IPS DF 4.7 (cell line): ENCODE measurements around the gene ZNF384.
"Not testable (repeated sequence)": the region's sequence is repeated elsewhere in the genome, so short reads cannot be mapped to it uniquely, and the experiment has no call there.

Experiments used
- DNase-seq: peaks from one replicate; pipeline ENCODE4 v3.0.0-alpha.2; 2013; ENCODE audit warnings: low spot score; ENCODE audit errors: extremely low read depth

The ZNF384 gene

DNA sequence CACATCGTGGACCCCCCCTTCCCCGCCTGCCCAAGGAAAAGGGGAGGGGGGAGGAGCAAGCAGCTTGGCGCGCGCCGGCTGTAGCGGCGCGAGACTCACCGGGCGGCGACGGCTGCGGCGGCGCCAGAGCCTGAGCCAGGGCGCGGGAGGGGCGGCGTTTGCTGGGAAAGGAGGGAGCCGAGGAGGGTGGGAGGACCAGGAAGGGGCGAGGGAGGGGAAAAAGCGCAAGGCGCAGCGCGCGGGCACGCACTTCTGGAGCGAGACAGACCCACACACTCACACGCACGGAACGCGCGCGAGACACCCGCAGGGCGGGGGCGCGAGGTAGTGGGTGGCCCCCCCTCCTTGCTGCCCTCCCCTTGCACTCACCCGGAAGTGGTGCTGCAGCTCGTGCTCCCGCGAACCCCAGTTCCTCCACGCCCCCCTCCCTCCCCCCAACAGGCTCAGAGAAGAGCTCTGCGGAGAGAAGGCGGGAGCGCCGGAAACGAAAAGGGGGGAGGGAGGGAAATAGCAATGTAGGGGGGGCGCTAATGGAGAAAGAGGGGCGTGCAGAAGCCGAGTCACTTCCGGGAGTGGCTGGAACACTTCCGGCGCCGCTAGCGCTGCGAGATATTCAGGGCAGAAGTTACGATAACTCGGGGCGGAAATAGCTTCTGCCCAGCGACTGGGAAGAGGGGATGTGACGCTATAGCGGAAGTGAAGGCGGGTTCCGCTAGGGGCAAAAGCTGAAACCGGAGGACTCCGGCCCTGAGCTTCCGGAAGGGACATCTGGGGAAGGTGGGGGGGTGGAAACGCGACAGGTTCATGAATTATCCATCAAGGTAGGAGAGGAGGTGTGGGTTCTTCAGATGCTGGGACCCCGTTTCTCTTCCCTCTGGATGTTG, at the start of gene ZNF384:
Gene ZNF384, minus strand, starts transcription at position 377 of the 884 bp plus-strand sequence. CDS start 9,855 bp downstream, outside the sequence.
- DNase-seq = peak; percentile 98

DNA sequence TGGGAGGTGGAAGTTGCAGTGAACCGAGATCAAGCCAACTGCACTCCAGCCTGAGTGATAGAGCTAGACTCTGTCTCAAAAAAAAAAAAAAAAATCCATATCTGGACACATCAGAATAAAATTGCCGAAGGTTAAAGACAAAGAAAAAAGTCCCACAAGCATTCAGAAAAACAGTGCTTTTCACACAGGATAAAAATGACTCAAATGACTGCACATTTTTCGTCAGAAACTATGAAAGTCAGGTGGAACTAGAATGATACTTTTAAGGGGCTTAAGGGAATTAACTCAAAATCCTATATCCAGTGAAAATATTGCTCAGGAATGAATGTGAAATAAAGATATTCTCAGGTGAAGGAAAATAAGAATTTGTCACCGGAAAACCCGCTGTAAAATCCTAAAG, 47.6 kb upstream of the ZNF384 start:
- DNase-seq = no peak

DNA sequence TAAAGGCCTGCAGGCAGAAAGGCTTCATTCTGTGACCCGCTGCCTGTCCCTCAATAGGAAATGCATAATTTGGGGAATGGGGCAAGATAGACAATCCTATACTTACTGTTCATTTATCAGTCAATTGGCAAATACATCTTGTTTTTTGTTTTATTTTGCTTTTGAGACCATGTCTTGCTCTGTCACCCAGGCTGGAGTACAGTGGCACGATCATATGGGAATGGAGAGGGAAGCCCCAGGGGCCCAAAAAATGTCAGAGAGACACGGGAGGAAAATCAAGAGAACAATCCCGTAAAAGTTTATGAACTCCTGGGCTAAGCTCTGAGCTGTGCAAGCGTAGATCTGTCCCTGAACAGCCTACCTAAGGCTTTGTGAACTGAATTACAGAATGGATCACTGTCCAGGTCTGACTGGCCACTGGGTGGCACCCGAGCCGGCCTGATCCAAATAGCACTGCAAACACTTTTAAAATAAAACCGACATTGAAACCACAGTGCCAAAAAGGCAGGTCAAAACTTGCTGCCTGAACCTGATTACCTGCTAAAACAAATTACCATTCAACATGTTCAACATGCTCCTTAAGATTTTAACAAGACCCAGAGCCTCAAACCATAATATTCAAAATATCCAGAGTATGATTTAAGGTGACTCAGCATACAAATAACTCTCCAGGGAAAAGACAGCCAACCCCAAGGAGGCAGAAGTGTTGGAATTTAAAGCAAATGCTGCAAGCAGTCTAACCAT, 46.4 kb upstream of the ZNF384 start:
- no peak for DNase-seq

DNA sequence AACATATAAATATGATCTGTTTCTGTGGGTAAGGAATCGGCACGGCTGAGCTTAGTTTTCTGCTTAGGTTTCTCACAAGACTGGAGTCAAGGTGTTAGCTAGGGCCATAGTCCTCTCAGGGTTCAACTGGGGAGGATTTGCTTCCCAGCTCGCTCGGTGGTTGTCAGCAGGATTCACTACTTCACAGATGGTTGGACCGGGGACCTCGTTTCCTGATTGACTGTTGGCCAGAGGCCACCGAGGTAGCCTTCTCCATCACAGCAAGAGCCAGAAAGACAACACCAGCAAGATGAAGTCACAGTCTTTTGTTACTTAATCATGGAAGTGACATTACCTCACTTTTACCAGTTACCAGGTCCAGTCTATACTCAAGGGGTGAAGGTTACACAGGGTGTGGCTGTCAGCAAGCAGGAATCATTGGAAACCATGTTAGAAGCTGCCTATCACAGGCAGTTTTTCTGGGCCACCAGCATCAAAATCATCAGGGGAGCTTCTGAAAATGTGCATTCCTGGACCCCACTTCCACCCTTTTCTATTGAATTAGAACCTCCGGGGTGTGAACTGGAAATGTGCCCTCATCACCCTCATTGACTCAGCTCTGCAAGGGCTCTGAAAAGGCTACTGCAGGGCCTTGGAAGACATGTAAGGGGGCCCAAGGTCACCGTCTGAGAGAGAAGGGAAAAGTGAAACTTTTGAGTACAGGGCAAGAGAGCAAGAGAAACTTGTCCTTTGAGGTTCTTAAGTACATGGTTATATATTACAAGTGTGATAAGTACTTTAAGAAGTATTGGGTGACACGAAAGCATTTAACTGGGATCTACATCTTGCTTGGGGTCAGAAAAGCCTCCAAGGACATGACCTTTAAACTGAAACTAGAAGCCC, 45.6 kb upstream of the ZNF384 start:
- DNase-seq = no peak

DNA sequence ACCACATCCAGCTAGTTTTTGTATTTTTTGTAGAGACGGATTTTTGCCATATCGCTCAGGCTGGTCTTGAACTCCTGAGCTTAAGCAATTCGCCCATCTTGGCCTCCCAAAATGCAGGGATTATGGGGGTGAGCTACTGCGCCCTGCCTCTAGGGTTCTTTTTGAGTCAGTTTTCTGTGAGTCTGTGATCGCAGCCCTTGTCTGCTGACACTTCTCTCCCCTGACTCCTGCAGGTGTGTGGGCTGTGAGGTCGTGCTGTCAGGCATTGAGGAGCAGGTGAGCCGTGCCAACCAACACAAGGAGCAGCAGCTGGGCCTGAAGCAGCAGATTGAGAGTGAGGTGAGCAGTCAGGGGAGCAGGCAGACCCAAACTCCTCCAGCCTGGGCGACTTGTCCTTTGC, 41.0 kb upstream of the ZNF384 start:
- no peak for DNase-seq

DNA sequence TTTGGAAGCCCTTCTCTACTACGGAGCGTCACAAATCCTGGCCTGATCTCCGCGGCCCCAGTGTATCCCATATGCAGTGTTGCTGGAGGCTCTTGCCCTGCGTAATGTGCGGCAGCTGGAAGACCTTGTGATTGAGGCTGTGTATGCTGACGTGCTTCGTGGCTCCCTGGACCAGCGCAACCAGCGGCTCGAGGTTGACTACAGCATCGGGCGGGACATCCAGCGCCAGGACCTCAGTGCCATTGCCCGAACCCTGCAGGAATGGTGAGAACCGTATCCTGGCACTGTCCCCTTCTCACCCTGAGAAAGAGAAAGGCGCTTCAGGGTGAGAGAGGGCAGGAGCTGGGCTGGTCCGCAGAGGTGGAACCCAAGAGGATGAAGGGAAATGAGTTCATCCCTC, 40.0 kb upstream of the ZNF384 start:
- no peak for DNase-seq

DNA sequence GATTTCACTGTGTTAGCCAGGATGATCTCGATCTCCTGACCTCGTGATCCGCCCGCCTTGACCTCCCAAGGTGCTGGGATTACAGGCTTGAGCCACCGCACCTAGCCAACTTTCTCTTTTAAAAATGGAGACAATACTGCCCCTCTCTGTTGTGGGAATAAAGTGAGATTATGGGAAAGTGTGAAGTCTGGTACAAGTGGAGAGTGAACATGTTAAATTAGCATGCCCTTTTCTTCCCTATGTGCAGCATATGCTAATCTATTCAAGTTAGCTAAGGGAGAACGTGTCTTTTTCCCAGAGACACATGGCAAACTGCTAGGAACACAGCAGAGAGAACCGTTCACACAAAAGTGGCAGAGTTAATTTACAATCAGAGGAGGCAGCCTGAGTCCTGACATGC, 36.2 kb upstream of the ZNF384 start:
- DNase-seq = no peak

DNA sequence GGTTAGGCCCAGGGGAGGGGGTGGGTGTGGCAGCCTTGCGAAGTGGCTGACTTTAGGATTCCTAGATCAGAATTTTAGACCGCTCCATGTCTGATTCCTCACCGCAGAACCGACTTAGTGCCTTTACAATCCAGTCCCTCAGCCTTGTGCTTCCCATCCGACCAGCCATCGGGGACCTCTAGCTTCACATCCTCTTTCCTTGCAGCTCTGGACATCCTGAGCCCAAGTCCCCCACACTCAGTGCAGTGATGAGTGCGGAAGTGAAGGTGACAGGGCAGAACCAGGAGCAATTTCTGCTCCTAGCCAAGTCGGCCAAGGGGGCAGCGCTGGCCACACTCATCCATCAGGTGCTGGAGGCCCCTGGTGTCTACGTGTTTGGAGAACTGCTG, 35.2 kb upstream of the ZNF384 start:
- DNase-seq = no peak

DNA sequence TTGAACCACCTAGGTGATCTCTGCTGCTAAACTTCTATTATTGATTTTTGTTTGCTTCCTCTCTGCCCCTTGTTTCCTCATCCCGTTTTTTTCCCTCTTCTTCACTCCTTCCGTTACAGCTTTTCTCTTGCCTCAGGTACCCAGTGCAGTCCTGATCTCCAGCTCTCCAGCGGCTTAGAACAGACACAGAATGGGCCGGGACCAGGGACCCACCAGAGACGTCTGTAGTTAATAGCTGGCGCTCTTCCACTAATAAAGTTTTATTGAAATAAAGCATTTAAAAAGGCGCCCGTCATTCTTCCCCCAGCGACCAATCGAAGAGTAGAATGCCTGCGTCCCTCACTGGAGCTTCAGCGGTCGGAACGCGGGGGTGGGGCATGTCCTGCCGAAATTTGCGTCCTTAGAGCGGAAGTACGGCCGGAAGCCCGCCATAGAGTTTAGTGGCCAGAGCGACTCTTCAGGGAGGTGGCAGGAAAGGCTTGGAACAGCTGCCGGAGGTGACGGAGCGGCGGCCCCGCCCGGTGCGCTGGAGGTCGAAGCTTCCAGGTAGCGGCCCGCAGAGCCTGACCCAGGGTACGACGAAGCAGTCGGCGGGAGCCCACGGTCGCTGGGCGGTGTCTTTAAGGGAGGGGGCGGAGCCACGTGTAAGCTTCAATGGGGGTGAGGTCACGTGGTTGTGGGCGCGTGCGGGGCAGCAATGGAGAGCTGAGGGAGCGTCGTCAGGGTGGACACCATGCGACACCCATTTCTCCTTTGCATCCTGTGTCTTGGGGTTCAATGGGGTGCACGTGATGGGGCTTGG, 34.6 kb upstream of the ZNF384 start, which contains the start of gene COPS7A:
Gene COPS7A, plus strand, starts transcription at position 440 of the 802 bp plus-strand sequence. CDS start 611 bp downstream, outside the sequence.
- DNase-seq = peak; percentile 91

DNA sequence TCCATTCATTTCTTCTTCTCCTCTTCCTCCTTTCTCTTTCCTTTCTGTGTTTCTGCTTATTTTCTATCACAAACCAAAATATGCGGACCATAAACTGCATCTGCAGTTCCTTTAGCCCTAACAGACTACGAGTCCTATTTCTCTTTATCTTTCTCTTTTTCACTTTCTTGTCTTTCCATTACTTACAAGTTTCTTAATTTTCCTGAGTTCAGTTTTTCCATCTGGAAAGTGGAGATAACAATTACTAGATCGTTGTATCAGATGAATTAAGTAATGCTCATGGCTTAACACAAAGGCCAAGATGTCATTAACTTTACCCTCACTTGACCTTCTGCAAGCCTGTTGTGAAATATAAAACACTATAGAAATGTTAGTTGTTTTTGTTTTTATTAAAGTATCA, 33.7 kb upstream of the ZNF384 start:
- DNase-seq = no peak

DNA sequence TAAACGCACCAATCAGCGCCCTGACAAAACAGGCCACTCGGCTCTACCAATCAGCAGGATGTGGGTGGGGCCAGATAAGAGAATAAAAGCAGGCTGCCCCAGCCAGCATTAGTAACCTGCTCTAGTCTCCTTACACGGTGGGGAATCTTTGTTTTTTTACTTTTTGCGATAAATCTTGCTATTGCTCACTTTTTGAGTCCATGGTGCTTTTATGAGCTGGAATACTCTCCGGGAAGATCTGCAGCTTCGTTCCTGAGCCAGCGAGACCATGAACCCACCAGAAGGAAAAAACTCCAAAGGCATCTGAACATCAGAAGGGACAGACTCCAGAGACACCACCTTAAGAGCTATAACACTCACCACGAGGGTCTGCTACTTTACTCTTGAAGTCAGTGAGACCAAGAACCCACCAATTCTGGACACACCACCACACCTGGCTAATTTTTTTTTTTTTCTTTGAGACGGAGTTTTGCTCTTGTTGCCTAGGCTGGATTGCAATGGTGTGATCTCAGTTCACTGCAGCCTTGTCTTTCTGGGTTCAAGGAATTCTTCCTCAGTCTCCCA, 27.8 kb upstream of the ZNF384 start:
- no peak for DNase-seq

DNA sequence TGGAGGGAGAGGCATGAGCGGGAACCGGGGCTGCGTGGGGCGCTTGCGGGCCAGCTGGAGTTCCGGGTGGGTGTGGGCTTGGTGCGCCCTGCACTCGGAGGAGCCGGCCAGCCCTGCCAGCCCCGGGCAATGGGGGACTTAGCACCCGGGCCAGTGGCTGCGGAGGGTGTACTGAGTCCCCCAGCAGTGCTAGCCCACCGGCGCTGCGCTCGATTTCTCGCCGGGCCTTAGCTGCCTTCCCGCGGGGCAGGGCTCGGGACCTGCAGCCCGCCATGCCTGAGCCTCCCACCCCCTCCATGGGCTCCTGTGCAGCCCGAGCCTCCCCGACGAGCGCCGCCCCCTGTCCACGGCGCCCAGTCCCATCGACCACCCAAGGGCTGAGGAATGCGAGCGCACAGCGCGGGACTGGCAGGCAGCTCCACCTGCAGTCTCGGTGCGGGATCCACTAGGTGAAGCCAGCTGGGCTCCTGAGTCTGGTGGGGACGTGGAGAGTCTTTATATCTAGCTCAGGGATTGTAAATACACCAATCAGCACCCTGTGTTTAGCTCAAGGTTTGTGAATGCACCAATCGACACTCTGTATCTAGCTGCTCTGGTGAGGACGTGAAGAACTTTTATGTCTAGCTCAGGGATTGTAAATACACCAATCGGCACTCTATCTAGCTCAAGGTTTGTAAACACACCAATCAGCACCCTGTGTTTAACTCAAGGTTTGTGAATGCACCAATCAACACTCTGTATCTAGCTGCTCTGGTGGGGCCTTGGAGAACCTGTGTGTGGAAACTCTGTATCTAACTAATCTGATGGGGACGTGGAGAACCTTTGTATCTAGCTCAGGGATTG, 27.1 kb upstream of the ZNF384 start:
- not testable (repeated sequence) for DNase-seq

DNA sequence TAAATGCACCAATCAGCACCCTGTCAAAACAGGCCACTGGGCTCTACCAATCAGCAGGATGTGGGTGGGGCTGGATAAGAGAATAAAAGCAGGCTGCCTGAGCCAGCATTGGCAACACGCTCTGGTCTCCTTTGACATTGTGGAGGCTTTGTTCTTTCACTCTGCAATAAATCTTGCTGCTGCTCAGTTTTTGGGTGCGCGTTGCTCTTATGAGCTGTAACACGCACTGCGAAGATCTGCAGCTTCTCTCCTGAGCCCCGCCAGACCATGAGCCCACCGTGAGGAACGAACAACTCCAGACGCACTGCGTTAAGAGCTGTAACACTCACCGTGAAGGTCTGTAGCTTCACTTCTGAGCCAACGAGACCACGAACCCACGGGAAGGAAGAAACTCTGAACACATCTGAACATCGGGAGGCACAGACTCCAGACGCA, 19.8 kb upstream of the ZNF384 start:
- DNase-seq = no peak

DNA sequence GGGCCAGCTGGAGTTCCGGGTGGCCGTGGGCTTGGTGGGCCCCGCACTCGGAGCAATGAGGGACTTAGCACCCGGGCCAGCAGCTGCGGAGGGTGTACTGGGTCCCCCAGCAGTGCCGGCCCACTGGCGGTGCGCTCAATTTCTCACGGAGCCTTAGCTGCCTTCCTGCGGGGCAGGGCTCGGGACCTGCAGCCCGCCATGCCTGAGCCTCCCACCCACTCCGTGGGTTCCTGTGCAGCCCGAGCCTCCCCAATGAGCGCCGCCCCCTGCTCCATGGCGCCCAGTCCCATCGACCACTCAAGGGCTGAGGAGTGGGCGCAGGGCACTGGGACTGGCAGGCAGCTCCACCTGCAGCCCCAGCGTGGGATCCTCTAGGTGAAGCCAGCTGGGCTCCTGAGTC, 19.2 kb upstream of the ZNF384 start:
- not testable (repeated sequence) for DNase-seq

DNA sequence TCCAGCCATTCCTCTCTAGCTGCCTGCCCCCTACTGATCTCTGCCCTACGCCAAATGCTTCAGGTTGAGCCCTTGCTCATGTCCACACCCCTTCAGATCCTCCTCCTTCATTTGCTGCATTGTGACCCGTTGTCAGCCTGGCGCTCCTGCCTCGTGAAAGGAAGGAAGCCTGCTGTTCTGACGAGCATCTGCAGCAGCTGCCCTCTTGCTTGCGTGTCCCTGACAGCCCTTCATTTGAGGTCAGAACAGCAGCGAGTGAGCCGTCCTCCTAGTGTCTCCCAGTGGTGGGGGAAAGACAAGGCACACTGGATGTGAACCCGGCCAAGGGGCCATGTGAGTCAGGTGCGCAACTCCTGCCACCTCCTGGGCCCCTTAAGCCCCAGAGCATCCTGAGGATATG, 14.5 kb upstream of the ZNF384 start:
- no peak for DNase-seq

DNA sequence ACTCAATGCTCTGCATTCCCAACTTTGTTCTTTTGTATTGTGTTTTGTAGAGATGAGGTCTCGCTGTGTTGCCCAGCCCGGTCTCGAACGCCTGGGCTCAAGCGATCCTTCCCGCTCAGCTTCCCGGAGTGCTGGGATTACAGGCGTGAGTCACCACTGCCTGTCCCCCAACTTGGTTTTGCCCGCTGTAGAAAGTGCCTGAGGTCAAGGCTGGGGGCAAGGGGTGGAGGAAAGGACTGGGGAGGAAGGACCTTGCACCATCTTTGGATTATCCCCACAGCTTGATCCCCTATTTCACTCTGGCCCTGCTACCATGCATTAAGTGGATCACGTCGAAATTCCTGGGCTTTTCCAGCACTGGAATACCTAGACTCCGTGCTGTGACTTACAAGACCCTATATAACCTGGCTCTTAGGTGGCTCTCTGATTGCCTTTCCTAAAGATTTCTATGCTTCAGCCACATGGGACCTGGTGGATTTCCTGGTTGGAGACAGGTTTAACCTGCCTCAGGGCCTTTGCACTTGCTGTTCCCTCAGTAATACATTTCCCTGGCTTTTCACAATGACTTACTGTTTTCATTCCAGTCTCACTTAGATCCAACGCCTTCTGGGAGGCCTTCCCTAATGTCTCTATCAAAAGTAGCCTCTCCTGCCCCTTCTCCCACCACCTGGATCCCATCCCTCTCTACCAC, 12.0 kb upstream of the ZNF384 start:
- no peak for DNase-seq

DNA sequence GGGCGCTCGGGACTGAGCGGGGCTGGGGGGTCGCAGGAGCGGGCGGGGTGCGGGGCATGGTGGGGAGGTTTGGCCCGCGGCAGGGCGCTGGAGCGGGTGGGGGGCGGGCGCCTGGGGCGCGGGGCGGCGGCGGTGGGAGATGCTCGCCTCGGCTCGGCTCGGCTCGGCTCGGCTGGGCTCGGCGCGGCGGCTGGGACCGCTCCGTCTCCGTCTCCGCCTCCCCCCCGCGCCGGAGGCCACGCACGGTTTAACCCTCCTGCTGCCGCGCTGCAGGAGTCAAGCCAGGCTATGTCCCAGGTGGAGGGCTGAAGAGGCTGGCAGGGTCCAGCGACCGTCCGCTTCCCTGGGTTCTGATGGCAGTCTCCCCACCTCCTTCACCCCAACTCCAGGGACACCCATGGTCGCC, 11.5 kb upstream of the ZNF384 start, which contains the start of gene PIANP:
Gene PIANP, minus strand, starts transcription at position 170 of the 406 bp plus-strand sequence. CDS start 2,754 bp downstream, outside the sequence.
- DNase-seq = no peak

DNA sequence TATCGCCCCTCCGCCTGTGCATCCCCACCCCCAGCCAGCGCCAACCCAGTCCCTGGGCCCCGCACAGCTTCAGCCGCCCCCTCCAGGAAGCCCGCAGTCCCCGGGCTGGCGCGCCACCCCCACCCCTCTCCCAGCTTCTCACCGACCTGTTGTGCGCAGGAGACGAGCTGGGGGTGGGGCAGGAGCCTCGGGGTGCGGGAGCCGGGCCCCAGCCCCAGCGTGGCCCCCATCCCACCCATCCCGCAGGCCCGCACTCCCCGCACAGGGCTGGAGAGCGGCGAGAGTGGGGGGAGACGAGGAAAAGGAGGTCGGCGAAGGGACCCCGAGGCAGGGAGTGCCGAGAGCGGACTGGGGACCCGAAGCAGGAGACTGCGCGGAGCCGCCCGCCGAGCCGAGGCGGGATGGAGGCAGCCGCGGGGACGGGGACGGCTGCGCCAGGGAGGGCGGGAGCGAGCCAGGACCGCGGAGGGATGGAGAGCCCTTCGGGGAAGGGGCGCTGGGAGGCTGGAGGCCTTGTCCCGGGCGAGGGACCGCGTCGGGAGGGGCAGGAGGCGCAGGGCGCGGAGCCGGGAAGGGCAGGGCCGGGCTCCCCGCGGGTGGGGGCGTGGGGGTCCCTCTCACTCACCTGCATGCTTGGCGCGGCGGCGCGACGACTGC, 10.9 kb upstream of the ZNF384 start:
- no peak for DNase-seq
